ENCODE data around the gene CREB5.

CREB5 gene

DNA sequence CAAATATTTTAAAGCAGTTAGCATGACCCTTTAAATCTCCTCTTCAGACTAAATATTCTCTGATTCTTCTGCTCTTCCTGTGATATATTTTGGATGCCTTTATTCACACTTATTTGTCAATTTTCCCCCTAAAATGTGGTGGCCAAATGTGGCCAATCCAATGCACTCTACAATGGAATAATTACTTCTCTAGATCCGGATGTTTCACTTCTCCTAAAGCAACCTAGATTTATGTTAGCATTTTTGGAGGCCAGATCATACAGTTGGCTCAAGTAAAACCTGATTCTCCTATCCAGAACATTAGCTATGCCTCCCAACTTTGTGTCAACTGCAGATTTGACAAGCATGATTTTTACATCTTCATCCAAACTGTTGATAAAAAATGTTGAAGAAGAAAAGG, 153.7 kb downstream of the CREB5 start:
- no peak for DNase-seq (ENCODE audit: extremely low read depth, low read depth)
- TF ChIP-seq, protein P1, sequence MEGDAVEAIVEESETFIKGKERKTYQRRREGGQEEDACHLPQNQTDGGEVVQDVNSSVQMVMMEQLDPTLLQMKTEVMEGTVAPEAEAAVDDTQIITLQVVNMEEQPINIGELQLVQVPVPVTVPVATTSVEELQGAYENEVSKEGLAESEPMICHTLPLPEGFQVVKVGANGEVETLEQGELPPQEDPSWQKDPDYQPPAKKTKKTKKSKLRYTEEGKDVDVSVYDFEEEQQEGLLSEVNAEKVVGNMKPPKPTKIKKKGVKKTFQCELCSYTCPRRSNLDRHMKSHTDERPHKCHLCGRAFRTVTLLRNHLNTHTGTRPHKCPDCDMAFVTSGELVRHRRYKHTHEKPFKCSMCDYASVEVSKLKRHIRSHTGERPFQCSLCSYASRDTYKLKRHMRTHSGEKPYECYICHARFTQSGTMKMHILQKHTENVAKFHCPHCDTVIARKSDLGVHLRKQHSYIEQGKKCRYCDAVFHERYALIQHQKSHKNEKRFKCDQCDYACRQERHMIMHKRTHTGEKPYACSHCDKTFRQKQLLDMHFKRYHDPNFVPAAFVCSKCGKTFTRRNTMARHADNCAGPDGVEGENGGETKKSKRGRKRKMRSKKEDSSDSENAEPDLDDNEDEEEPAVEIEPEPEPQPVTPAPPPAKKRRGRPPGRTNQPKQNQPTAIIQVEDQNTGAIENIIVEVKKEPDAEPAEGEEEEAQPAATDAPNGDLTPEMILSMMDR (IDR thresholded peaks at IDR 0.05; ENCODE audit: low read depth, low read length), result no peak

DNA sequence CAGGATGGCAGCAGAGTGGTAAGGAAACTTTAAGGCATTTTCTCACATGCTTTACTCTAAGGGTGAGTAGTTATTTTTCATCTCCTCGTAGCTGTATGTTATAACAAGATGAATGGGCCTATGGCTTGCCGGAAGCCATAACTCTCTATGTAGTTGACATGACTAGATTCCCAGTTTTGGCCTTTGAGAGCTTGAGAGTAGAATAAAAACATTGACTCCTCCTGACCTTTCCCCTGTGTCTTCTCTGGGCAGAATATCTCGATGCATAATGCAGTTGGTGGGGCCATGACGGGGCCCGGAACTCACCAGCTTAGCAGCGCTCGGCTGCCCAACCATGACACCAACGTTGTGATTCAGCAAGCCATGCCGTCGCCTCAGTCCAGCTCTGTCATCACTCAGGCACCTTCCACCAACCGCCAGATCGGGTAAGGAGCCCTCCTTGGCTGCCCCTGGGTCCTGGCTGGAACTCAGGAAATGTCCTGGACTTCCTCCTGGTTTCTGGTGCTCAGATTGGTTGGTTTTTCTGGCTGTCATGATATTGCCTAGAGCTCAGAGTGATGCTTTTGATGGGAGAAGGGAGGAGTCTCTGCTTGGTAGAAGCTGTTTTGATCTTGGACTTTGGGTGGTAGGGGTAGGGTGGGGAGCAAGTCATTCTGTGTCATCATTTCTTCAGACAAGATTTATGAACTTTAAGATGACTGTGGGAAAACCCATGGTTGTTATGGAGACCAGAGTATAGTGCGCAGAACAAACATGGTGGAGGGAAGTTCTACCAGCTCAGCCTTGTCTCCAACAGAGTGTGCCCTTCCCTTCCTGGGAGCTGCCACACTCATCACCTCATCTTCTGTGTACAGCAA, 158.0 kb downstream of the CREB5 start:
- TF ChIP-seq, protein P1 (IDR thresholded peaks at IDR 0.05; ENCODE audit: low read depth, low read length), result no peak
- no peak for DNase-seq (ENCODE audit: extremely low read depth, low read depth)

DNA sequence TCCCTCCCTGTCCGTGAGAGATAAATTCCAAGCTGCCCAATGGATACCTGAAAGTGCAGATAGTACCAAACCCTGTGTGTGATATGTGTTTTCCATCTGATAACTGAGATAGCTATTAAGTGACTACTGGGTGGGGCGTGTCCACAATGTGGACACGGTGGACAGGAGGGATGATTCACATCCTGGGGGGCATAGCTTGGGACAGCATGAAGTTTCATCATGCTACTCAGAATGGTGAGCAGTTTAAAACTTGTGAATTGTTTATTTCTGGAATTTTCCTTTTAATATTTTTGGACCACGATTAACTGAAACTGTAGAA, 158.6 kb downstream of the CREB5 start:
- TF ChIP-seq, protein P1 (IDR thresholded peaks at IDR 0.05; ENCODE audit: low read depth, low read length), result no peak

DNA sequence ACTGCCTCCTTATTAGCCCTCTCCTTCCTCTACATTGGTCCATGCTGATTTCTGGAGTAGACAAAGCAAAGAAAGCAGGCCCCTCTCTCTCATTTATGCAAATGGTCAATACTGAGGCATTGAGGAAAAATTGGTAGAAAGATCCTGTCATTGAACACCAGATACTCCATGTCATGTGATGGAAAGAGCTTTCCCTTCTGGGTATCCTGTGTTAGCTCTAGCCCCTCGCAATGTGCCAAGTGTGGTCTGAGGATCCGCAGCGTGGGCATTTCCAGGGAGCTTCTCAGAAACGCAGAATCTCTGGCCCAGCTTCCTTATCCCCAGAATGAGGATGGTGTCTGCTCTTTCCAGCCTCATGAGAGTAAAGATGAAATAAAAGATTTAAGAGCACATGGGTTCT, 159.1 kb downstream of the CREB5 start:
- TF ChIP-seq, protein P1 (IDR thresholded peaks at IDR 0.05; ENCODE audit: low read depth, low read length), result no peak
- DNase-seq (ENCODE audit: extremely low read depth, low read depth), result no peak

More for the DNA sequence above, 158.6 kb downstream of the CREB5 start:
- no peak for DNase-seq (ENCODE audit: extremely low read depth, low read depth)

DNA sequence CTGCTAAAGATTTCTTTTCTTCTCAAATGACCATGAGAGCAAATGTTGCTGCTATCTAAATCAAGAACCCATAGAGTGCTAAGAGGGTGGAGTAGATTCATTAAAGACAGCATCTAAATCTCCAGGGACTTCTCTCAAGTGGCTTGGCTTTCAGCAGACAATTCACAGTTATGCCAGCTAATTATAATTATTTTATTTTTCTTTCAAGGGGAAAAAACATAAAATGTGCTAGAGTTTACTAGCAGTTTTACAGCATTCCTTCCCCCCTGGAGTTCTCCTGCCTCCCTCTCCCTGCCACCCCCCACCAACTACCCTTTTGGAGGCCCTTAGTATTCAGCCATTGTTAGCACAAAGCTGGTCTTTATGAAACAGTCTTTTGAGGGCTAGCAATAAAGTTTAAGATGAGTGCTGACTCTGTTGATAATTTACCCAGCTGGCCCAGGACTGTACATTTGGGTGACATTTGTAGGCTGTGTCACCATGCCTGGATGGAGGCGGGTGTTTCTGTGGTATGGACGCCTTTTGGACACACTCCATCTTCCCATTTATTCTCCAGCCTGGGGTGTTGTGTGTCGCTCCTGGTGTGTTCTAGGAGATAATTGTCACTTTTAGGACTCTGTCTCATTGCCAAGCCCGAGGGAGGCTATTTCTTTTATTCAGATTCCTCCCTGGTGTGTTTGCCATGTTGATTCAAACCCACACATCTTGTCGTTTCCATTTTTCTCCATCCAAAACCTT, 160.2 kb downstream of the CREB5 start:
- DNase-seq (ENCODE audit: extremely low read depth, low read depth), result no peak
- TF ChIP-seq, protein P1 (IDR thresholded peaks at IDR 0.05; ENCODE audit: low read depth, low read length), result no peak

DNA sequence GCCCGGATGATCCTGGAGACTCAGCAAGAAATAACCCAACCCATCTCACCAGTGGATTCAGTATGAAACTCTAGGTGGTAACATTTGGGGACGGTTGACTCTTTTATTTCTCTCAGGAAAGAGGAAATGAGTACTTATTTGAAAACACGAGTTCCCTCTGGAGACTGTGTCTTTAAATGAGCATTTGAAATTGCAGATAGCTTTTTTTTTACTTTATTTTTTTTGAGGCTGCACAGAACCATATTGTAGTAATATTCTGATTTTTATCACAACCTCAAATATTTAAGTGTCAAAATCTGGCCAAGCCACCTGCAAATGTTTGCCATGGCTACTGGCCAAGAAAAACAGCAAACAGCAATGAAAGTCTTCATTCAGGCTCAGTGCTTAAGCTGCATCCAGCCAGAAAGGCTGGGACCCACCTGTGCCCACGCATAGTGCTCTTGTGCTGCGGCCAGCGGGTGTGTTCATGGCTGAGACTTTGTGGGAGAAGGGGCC, 160.8 kb downstream of the CREB5 start:
- DNase-seq (ENCODE audit: extremely low read depth, low read depth), result no peak
- TF ChIP-seq, protein P1 (IDR thresholded peaks at IDR 0.05; ENCODE audit: low read depth, low read length), result no peak

All from AG09319 (cell line).